Measurements from ENCODE around the gene HRH1. TPM values are rescaled to one million over a fixed set of nuclear protein-coding genes. Genes with fewer than 3 reads are reported as not detected.

Gene HRH1
- total RNA-seq, 4 donors from 2014 or later = 4.1 to 8.8 (median 4.4) TPM

GRCh38 chr3:11275926-11276325 is 121.6 kb downstream of the HRH1 start:
- Histone ChIP-seq H3K27ac (no peak overlapping the region), H3K9me3 (no peaks in the 10 kb centered on the region), H3K4me3 (no peak overlapping the region), H3K4me1 (peaks cover 14 to 25% (median 15%) of the 10 kb centered on the region in 3 donors), H3K27me3 (no peaks in the 10 kb centered on the region), H3K36me3 (peaks cover 0 to 30% (median 7%) of the 10 kb centered on the region in 3 donors)
- TF ChIP-seq, protein P1, sequence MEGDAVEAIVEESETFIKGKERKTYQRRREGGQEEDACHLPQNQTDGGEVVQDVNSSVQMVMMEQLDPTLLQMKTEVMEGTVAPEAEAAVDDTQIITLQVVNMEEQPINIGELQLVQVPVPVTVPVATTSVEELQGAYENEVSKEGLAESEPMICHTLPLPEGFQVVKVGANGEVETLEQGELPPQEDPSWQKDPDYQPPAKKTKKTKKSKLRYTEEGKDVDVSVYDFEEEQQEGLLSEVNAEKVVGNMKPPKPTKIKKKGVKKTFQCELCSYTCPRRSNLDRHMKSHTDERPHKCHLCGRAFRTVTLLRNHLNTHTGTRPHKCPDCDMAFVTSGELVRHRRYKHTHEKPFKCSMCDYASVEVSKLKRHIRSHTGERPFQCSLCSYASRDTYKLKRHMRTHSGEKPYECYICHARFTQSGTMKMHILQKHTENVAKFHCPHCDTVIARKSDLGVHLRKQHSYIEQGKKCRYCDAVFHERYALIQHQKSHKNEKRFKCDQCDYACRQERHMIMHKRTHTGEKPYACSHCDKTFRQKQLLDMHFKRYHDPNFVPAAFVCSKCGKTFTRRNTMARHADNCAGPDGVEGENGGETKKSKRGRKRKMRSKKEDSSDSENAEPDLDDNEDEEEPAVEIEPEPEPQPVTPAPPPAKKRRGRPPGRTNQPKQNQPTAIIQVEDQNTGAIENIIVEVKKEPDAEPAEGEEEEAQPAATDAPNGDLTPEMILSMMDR (IDR thresholded peaks at IDR 0.05) = no peak
- no peak for TF ChIP-seq POLR2A (IDR thresholded peaks at IDR 0.05)
- intact Hi-C loops (cut with DNase I) = no loop called here
- 63 to 86% methylated on average over 1 to 2 of the region's 2 CpGs for WGBS, 2 donors
- DNase-seq = no peak

DNA sequence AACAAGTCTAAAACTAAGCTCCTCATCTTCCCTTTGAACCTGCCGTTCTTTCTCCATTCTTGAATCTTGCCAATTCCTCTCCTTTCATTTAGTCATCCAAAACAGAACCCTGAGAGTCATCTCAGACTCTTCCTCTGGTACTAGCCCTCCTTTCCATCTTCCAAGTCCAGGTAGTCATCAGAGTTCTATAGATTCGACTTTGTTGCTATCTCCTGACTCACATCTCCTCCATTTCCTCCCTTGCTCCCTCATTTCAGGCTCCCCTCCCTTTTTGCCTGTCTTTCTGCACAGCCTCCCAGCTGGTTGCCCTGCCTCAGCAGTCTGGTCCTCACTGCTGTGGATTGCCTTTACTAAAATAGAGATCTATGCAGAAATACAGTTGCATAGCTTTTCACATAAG is 122.6 kb downstream of the HRH1 start:
- H3K36me3 ChIP-seq = peaks cover 0 to 39% (median 7%) of the 10 kb centered on the region in 3 donors
- no peak for DNase-seq
- intact Hi-C loops (cut with DNase I) = no loop called here
- no peaks in the 10 kb centered on the region for H3K9me3 ChIP-seq
- H3K27ac ChIP-seq = no peak overlapping the region
- H3K4me1 ChIP-seq = peaks cover 12 to 24% (median 14%) of the 10 kb centered on the region in 3 donors
- no peak overlapping the region for H3K4me3 ChIP-seq
- 50 to 59% methylated on average over 2 of the region's 2 CpGs for WGBS, 2 donors
- no peaks in the 10 kb centered on the region for H3K27me3 ChIP-seq
- TF ChIP-seq POLR2A (IDR thresholded peaks at IDR 0.05) = no peak
- TF ChIP-seq, protein P1 (IDR thresholded peaks at IDR 0.05) = no peak

- Histone ChIP-seq H3K27me3 (no peaks in the 10 kb centered on the region), H3K36me3 (peaks cover 0 to 44% (median 7%) of the 10 kb centered on the region in 3 donors), H3K4me1 (peaks cover 4 to 40% (median 21%) of the 10 kb centered on the region in 3 donors), H3K9me3 (no peaks in the 10 kb centered on the region), H3K4me3 (no peak overlapping the region), H3K27ac (peak overlapping the region in 2 of 4 donors; percentile 57 to 75)
- no peak for DNase-seq
- intact Hi-C loops (cut with DNase I) = no loop called here
- 69 to 81% methylated on average over 5 of the region's 5 CpGs for WGBS, 2 donors
- TF ChIP-seq POLR2A (IDR thresholded peaks at IDR 0.05) = no peak
- TF ChIP-seq, protein P1 (IDR thresholded peaks at IDR 0.05) = no peak
Observed at GRCh38 chr3:11282250-11283138, 128.2 kb downstream of the HRH1 start.

GRCh38 chr3:11283139-11283475 is 128.8 kb downstream of the HRH1 start:
- intact Hi-C loops (cut with DNase I) = no loop called here
- Histone ChIP-seq H3K9me3 (no peaks in the 10 kb centered on the region), H3K27me3 (no peaks in the 10 kb centered on the region), H3K4me3 (no peak overlapping the region), H3K36me3 (peaks cover 0 to 38% (median 7%) of the 10 kb centered on the region in 3 donors), H3K27ac (peak overlapping the region in 2 of 4 donors; percentile 57 to 75), H3K4me1 (peaks cover 10 to 47% (median 27%) of the 10 kb centered on the region in 3 donors)
- DNase-seq = no peak
- TF ChIP-seq, protein P1 (IDR thresholded peaks at IDR 0.05) = no peak
- TF ChIP-seq POLR2A (IDR thresholded peaks at IDR 0.05) = no peak
- 50 to 100% methylated on average over 1 of the region's 1 CpG for WGBS, 2 donors

DNA sequence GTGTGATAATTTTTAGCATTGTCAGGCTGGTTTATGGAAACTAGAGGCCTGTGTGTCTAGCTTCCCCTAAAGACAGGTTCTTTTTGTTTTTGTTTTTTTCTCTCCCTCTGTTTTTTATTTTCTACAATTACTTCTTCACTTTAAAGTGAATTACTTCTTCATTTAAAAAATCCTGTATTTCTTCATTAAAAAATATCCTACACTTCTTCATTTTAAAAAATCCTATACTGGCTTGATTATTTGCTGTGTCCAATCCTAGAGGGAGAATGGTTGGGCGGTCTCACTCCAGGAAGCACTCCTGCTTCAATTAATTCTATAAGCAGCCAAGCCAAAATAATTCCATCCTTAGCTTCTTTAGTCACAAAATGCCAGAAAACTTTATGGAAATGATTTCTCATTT is 129.7 kb downstream of the HRH1 start:
- no peak overlapping the region for H3K27ac ChIP-seq
- peaks cover 0 to 38% (median 7%) of the 10 kb centered on the region in 3 donors for H3K36me3 ChIP-seq
- 100% methylated on average over 1 of the region's 1 CpG for WGBS, 2 donors
- H3K4me3 ChIP-seq = no peak overlapping the region
- no peaks in the 10 kb centered on the region for H3K27me3 ChIP-seq
- peaks cover 19 to 56% (median 36%) of the 10 kb centered on the region in 3 donors for H3K4me1 ChIP-seq
- DNase-seq = no peak
- H3K9me3 ChIP-seq = no peaks in the 10 kb centered on the region
- intact Hi-C loops (cut with DNase I) = no loop called here
- no peak for TF ChIP-seq POLR2A (IDR thresholded peaks at IDR 0.05)
- TF ChIP-seq, protein P1 (IDR thresholded peaks at IDR 0.05) = no peak

Measured in esophagus squamous epithelium (tissue), 5 donors.